GM19397 (cell line): ENCODE data around the gene C11orf86.

Experiments used
- ATAC-seq: cut with Tn5 transposase; IDR thresholded peaks from one replicate; pipeline ENCODE4 v1.9.1; 2021; ENCODE audit warnings: mild to moderate bottlenecking, moderate library complexity; ENCODE audit not compliant: unreplicated experiment

Gene C11orf86

GRCh38 chr11:66966351-66966750, 8.8 kb upstream of the C11orf86 start:
- no peak for ATAC-seq

- ATAC-seq = no peak
These were observed 7.3 kb upstream of the C11orf86 start for GRCh38 chr11:66967670-66968425.

DNA sequence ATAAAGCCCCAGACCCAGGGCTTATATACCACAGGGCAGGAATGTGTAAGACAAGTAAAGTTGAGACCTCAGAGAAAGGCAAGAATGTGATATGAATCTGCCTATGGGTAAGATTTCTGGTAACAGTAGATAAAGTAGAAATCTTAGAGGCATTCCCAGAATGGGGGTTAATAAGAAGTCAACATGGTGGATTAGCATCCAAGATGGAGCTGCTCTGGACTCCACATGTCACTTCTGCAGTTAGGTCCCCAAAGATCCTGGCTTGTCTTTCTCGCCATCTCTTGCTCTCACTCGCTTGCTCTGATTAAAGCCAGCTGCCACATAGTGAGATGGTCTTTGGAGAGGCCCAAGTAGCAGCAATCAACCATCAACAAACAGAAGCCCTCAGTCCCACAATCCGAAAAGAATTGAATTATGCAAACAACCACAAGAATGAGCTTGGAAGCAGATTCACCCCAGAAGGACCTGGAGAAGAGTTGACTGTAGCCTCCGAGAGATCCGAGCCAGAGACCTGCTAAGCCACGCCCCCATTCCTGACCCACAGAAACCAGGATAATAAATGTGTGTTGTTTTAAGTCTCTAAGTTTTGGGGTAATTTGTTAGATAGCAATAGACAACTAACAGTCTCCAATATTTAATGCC, 5.4 kb upstream of the C11orf86 start:
- ATAC-seq = no peak

- ATAC-seq = no peak
These were observed 4.7 kb upstream of the C11orf86 start for GRCh38 chr11:66970371-66970806.

DNA sequence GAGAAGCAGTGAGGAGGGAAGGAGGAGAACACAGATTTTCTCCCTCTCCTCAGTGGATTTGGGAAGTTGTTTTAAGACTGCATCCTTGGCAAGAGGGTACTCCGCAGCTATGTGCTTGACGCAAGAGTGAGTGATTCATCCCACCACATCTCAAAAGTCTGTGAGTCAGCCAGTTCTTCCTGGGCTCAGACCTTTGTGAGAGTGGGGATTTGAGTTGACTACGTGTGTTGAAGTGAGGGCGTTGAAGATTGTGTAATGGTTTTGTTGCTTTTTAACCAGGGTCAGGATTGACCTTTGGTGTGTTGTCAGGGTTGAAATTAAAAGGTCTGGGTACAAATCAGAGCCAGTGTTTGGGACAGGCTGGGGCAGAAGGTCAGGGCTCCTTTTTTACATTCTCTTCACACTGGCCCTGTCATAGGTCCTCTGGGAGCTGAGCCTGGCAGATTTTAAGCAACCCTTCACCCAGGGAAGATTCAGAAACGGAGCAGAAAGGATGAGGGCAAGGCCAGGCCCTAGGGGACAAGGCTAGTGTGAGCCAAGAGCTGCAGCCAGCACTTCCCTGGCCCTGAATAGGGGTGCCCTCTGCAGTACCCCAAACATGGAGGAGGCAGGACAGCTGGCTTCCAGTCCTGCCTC, 4.2 kb upstream of the C11orf86 start:
- ATAC-seq = no peak

- no peak for ATAC-seq
These were observed 3.6 kb upstream of the C11orf86 start for GRCh38 chr11:66971488-66971887.

DNA sequence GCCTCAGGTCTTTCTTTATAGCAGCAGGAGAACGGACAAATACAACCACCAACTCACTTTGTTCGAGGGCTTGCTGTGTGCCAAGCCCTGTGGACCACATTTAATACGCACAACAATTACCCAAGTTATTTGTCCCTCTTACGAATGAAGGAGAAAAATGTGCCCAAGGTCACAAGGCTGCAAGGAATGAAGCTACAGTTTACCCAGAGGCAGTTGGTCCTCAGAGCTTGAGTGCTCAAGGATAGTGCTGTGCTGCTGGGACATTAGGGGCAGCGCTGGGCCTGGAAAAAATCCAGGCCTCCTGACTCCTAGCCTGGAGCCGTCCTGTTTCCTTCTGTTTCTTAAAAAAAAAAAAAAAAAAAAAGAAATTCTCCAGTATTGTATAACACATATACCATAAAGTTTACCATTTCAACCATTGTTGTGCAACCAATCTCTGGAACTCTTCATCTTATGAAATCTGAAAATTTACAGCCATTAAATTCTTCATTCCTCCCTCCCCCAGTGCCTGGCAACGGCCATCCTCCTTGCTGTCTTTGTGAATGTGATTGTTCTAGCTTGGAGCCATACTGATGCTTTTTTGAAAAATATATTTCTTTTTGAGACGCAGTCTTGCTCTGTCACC, 1.0 kb upstream of the C11orf86 start:
- no peak for ATAC-seq

GRCh38 chr11:66975405-66976027, 412 bp downstream of the C11orf86 start:
- no peak for ATAC-seq

DNA sequence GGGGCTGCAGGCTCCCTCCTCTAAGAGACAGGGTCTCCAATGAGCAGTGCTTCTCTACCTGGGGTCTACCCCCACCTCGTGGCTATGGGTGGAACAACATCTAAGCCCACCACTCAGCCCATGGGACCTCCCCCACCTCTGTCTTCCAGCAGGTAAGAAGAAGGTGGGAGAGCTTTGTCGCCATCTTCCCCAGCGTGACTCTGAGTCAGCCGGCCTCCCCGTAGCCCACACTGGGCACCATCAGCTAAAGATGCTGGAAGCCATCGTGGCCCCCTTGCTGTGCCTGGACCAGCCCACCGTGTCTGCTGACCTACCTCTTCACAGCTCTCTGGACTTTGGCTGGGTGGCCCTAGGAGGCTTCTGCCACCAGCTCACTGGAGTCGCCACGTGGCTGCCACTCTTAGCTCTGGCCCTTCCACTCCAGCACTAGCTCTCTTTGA, 944 bp downstream of the C11orf86 start:
- ATAC-seq = no peak

GRCh38 chr11:66976925-66977324, 1.8 kb downstream of the C11orf86 start:
- no peak for ATAC-seq

DNA sequence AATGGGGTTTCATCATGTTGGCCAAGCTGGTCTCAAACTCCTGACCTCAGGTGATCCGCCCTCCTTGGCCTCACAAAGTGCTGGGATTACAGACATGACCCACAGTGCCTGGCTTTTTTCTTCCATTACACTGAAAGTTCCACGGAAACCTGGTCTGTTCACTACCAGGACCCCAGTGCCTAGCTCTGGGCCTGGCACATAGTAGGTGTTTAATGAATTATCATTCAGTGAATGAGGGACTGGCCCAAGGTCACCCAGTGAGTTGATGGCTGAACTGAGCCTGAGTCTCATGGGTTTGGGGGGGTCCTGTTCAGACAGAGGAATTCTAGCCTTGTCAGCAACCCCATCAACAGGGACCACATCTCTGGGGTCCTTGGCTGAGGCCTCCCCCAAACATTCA, 3.1 kb downstream of the C11orf86 start:
- no peak for ATAC-seq

DNA sequence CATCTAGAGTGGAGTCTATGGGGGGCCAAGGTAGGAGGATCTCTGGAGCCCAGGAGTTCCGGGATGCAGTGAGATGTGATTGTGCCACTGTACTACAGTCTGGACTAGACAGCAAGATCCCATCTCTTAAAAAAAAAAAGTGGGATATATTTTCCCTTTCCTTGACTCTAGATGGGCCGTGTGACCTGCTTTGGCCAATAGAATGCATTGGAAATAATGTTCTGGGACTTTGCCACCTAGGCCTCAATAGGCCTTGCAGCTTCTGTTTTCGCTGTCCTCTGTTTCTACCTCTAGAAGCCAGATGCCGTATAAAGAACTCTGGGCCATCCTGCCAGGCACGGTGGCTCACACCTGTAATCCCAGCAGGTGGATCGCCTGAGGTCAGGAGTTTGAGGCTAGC, 3.6 kb downstream of the C11orf86 start:
- no peak for ATAC-seq

DNA sequence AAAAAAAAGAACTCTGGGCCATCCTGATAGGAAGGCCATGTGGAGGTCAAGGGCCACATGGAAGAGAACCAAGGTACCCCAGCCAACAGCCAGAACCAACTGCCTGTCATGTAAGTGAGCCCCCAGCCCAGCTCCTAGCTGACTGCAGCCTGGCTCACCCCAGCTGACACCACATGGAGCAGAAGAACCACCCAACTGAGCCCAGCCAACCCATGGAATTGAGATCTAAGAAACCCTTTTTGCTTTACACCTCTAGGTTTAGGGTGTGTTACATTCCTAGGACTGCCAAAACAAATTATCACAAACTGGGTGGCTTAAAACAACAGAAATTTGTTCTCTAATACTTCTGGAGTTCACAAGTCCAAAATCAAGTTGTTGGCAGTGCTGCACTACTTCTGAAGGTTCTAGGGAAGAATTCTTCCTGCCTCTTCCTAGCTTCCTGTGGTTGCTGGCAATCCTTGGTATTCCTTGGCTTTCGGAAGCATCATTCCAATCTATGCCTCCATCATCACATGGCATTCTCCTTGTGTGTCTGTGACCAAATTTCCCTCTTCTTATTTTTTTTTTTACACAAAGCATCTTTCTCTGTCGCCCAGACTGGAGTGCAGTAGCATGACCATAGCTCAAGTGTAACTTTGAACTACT, 4.4 kb downstream of the C11orf86 start:
- ATAC-seq = no peak

- ATAC-seq = no peak
These were observed 7.0 kb downstream of the C11orf86 start for GRCh38 chr11:66981976-66982578.

DNA sequence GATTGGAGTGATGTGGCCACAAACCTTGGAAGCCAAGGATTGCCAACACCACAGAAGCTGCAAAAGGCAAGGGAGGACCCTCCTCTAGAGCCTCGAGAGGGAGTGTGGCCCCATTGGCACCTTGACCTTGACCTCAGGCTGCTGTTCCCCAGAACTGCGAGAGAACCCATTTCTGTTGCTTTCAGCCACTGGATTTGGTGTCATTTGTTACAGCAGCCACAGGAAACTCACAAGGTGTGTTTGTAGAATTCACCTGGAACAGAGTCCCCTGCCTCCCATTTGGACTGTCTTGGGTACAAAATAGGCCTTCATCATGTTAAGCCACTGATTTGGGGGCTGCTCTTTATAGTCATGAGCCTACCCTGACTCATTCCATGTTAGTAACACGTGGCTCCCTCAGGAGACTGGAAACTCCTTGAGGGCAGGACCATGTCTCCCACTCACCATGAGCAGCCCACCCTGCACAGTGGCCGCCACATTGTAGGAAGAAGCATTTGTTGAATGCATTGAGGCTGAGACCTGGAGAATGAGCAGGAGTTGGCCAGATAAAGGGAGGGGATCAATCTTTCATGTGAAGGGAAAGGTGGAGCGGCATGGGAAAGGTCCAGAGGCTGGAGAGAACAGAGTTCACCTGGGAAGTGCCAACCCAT, 8.3 kb downstream of the C11orf86 start:
- no peak for ATAC-seq

DNA sequence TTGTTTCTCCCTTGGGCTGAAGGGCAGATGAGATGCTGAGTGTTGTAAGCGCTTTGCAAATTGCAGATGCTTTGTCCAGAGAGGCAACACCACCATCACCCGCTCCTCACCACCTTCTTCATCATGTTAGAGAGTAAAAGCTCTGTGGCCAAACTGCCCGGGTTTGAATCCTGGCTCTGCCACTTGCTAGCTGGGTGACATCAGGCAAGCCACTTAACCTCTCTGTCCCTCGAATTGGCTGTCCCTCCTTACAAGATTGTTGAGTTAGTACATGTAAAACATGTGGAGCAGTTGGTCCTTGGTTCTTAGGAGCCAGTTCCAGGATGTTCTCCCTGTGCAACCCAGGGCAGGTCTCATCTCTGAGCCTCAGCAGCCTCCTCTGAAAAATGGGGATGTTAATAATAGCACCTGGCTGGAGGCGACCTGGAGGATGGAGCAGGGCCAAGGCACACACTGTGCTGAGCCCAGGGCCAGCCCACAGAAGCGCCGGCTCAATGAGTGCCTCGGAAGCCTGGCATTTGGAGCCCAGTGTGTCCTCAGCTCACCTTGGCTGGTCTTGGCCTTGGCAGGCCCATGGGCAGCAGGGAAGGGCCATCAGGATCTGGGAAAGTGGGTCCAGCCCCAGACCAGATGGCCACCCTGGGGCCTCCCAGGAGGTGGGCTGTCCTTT, 10.5 kb downstream of the C11orf86 start:
- ATAC-seq = no peak

GRCh38 chr11:66986178-66986545, 11.1 kb downstream of the C11orf86 start:
- no peak for ATAC-seq

DNA sequence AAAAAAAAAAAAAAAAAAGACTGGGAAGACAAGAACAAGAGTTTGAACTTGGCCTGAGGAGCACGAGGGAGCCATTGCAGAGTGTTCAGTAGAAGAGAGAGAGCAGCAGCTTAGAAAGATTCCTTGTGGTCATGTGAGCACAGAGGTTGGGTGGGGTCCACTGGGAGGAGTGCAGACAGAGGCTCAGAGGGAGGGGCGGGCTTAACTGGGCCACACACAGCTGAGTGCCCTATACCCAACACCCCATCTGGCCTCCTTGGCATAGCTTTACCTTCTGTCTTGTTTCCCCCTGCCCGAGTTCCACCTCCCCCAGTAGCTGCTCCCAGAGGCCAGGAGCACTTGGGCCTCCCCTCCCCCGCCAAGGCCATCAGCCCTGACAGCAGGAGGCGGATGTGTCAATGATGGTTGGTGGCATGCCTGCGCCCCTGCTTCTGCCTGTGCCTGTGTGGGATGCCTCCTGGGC, 12.1 kb downstream of the C11orf86 start:
- ATAC-seq = no peak
